WTC11 (cell line): ENCODE measurements around the gene PAN3.

Experiments
- CTCF ChIP-seq: fragments of 200-600 bp; IDR thresholded peaks from 2 replicates; pipeline ENCODE4 v1.8.0; 2022; ENCODE audit warnings: antibody characterized with exemption
- MXD4 ChIP-seq: fragments of 250-450 bp; sonication (Bioruptor Pico); IDR thresholded peaks from 2 replicates; pipeline ENCODE4 v1.8.0; 2021; ENCODE audit warnings: mild to moderate bottlenecking, moderate library complexity, borderline replicate concordance
- SMAD3 ChIP-seq: sonication (generic); formaldehyde crosslinking; IDR thresholded peaks from 2 replicates; pipeline ENCODE4 v1.8.0; 2022; ENCODE audit warnings: missing genetic modification reagents, mild to moderate bottlenecking, borderline replicate concordance
- USF2 ChIP-seq: sonication (generic); formaldehyde crosslinking; IDR thresholded peaks from 2 replicates; pipeline ENCODE4 v1.8.1; 2023; ENCODE audit warnings: mild to moderate bottlenecking, missing genetic modification reagents, moderate library complexity
- ZNF317 ChIP-seq: sonication (generic); formaldehyde crosslinking; IDR thresholded peaks from 2 replicates; pipeline ENCODE4 v1.8.1; 2023; ENCODE audit warnings: low read depth, mild to moderate bottlenecking, moderate library complexity, missing genetic modification reagents, borderline replicate concordance
- TF ChIP-seq, protein P1 (sequence below): sonication (generic); formaldehyde crosslinking; IDR thresholded peaks from 2 replicates; pipeline ENCODE4 v1.8.0; 2023; ENCODE audit warnings: missing genetic modification reagents
- TF ChIP-seq, protein P2 (sequence below): sonication (generic); formaldehyde crosslinking; IDR thresholded peaks from 2 replicates; pipeline ENCODE4 v1.8.0; 2023; ENCODE audit warnings: mild to moderate bottlenecking, missing genetic modification reagents

DNA sequence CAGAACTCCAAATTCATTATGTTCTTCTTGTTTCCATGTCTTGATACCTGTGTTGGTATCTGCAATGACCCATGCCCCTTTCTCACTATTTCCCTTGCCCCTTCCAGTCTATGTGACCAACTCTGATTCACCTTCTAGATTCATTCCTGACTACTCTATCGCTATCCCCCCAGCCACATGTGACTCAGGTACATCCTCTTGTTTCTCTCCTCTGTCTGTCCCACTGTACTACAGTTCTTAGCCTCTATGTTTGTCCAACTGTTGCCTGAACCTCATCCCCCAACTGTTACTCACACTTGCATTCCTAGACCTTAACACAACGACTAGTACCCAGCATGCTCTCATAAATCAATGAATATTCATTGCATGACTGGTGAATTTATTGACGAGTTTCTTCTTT, 27.9 kb upstream of the PAN3 start:
- TF ChIP-seq SMAD3 (CRISPR knock-in tag), result no peak
- TF ChIP-seq, protein P1, sequence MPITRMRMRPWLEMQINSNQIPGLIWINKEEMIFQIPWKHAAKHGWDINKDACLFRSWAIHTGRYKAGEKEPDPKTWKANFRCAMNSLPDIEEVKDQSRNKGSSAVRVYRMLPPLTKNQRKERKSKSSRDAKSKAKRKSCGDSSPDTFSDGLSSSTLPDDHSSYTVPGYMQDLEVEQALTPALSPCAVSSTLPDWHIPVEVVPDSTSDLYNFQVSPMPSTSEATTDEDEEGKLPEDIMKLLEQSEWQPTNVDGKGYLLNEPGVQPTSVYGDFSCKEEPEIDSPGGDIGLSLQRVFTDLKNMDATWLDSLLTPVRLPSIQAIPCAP (CRISPR knock-in tag), result no peak
- TF ChIP-seq CTCF, result no peak
- TF ChIP-seq ZNF317 (CRISPR knock-in tag), result no peak
- TF ChIP-seq, protein P2, sequence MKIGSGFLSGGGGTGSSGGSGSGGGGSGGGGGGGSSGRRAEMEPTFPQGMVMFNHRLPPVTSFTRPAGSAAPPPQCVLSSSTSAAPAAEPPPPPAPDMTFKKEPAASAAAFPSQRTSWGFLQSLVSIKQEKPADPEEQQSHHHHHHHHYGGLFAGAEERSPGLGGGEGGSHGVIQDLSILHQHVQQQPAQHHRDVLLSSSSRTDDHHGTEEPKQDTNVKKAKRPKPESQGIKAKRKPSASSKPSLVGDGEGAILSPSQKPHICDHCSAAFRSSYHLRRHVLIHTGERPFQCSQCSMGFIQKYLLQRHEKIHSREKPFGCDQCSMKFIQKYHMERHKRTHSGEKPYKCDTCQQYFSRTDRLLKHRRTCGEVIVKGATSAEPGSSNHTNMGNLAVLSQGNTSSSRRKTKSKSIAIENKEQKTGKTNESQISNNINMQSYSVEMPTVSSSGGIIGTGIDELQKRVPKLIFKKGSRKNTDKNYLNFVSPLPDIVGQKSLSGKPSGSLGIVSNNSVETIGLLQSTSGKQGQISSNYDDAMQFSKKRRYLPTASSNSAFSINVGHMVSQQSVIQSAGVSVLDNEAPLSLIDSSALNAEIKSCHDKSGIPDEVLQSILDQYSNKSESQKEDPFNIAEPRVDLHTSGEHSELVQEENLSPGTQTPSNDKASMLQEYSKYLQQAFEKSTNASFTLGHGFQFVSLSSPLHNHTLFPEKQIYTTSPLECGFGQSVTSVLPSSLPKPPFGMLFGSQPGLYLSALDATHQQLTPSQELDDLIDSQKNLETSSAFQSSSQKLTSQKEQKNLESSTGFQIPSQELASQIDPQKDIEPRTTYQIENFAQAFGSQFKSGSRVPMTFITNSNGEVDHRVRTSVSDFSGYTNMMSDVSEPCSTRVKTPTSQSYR, result no peak
- TF ChIP-seq USF2 (CRISPR knock-in tag), result no peak
- TF ChIP-seq MXD4 (CRISPR knock-in tag), result no peak
